Measurements from ENCODE around the gene CRAT. TPM values are rescaled to one million over a fixed set of nuclear protein-coding genes. Genes with fewer than 3 reads are reported as not detected.

Gene CRAT
- total RNA-seq, 2 experiments from 2014 or later, result 1.8 to 6.5 TPM

DNA sequence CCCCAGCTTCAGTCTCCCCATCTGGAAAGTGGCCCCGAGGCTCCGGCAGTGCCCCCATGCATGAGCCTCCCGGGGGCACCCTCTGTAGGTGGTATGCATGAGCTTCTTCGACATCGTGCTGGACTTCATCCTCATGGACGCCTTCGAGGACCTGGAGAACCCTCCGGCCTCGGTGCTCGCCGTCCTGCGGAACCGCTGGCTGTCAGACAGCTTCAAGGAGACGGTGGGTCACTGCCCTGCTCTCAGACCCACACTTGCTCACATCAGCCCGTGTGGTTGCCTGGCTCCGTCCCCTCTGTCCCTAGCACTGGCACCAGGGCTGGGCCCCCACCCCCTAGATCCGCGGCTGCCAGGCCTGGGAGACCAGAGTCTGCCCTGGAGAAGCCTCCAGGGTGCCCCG, 42.5 kb downstream of the CRAT start:
- Histone ChIP-seq H3K79me2 (ENCODE audit: insufficient read depth, low read depth, low read length) (no peaks in the 10 kb centered on the region), H3K36me3 (ENCODE audit: insufficient read depth, low read length) (peaks cover 39% of the 10 kb centered on the region), H3K4me3 (ENCODE audit: low read depth, low read length, poor library complexity, severe bottlenecking) (no peak overlapping the region), H3K9me3 (ENCODE audit: low read length) (no peaks in the 10 kb centered on the region), H3K27ac (ENCODE audit: low read depth, low read length, poor library complexity, severe bottlenecking) (no peak overlapping the region), H3K9me2 (ENCODE audit: insufficient read depth, low read length) (no peaks in the 10 kb centered on the region), H2AFZ (ENCODE audit: low read length) (no peak overlapping the region), H4K20me1 (ENCODE audit: insufficient read depth, low read length) (no peaks in the 10 kb centered on the region), H3K4me1 (ENCODE audit: insufficient read depth, low read length, poor library complexity, severe bottlenecking) (no peaks in the 10 kb centered on the region), H3K4me2 (ENCODE audit: low read length) (no peak overlapping the region)
- ChIA-PET POLR2A (no interaction called here), CTCF (ENCODE audit: unreplicated experiment) (no interaction called here)
- no TSS peak for BruUV-seq (replicated peaks)
- no peak for DNase-seq (ENCODE audit: low spot score)
- TF ChIP-seq EZH2phosphoT487 (IDR thresholded peaks at IDR 0.05; ENCODE audit: borderline replicate concordance, low read depth, low read length), result no peak
- TF ChIP-seq, protein P1, sequence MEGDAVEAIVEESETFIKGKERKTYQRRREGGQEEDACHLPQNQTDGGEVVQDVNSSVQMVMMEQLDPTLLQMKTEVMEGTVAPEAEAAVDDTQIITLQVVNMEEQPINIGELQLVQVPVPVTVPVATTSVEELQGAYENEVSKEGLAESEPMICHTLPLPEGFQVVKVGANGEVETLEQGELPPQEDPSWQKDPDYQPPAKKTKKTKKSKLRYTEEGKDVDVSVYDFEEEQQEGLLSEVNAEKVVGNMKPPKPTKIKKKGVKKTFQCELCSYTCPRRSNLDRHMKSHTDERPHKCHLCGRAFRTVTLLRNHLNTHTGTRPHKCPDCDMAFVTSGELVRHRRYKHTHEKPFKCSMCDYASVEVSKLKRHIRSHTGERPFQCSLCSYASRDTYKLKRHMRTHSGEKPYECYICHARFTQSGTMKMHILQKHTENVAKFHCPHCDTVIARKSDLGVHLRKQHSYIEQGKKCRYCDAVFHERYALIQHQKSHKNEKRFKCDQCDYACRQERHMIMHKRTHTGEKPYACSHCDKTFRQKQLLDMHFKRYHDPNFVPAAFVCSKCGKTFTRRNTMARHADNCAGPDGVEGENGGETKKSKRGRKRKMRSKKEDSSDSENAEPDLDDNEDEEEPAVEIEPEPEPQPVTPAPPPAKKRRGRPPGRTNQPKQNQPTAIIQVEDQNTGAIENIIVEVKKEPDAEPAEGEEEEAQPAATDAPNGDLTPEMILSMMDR (conservative IDR thresholded peaks at IDR 0.05; ENCODE audit: low read length), result no peak
- intact Hi-C loops (cut with micrococcal nuclease; ENCODE audit: unreplicated experiment), result no loop called here

DNA sequence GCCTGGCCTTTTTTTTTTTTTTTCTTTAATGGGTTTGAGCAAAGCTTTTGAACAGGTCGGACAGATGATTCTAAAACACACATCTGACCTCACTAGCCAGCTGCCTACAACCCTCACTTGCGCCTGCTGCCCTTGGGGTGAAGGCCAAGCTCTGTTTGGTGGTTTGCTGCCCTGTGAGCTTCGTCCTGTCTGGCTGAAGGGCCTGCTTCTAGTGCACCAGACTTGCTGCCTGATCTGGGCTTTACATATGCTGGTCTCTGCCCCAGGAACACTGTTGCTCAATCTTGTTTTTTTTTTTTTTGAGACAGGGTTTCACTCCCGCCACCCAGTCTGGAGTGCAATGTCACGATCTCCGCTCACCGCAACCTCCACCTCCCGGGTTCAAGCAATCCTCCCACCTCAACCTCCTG, 46.1 kb downstream of the CRAT start:
- CTCF ChIA-PET (ENCODE audit: unreplicated experiment), result interaction anchor here (0.6 kb wide), 1 partner anchor 38 kb away, joined by 3 read pairs; no protein-coding TSS in a partner anchor

DNA sequence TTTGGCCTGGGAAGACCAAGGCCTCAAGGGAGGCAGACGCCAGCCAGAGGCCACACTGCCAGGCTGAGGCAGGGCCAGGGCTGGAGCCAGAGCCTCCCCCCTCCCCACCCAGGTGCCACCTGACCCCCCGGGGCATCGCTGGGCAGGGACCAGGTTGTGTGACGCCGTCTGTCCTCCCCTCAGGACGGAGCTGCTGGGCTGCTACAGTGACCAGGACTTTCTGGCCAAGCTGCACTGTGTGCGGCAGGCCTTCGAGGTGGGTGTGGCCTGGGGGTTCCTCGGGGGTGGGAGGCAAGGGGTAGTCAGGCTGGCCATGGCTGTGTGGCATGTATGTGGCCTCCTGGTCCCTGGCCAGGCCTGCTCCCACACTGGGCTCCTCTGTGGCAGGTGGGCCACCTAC, 47.5 kb downstream of the CRAT start:
- POLR2A ChIA-PET, result no interaction called here
- Histone ChIP-seq H3K9me3 (ENCODE audit: low read length) (no peaks in the 10 kb centered on the region), H3K4me1 (ENCODE audit: insufficient read depth, low read length, poor library complexity, severe bottlenecking) (no peaks in the 10 kb centered on the region), H3K36me3 (ENCODE audit: insufficient read depth, low read length) (peaks cover 44% of the 10 kb centered on the region), H3K4me2 (ENCODE audit: low read length) (no peak overlapping the region), H3K9me2 (ENCODE audit: insufficient read depth, low read length) (no peaks in the 10 kb centered on the region), H2AFZ (ENCODE audit: low read length) (no peak overlapping the region), H4K20me1 (ENCODE audit: insufficient read depth, low read length) (no peaks in the 10 kb centered on the region), H3K4me3 (ENCODE audit: low read depth, low read length, poor library complexity, severe bottlenecking) (no peak overlapping the region), H3K79me2 (ENCODE audit: insufficient read depth, low read depth, low read length) (no peaks in the 10 kb centered on the region), H3K27ac (ENCODE audit: low read depth, low read length, poor library complexity, severe bottlenecking) (no peak overlapping the region)
- CTCF ChIA-PET (ENCODE audit: unreplicated experiment), result no interaction called here
- no peak for TF ChIP-seq EZH2phosphoT487 (IDR thresholded peaks at IDR 0.05; ENCODE audit: borderline replicate concordance, low read depth, low read length)
- TF ChIP-seq, protein P1 (conservative IDR thresholded peaks at IDR 0.05; ENCODE audit: low read length), result no peak
- intact Hi-C loops (cut with micrococcal nuclease; ENCODE audit: unreplicated experiment), result no loop called here
- no peak for DNase-seq (ENCODE audit: low spot score)
- BruUV-seq (replicated peaks), result no TSS peak

More for the DNA sequence above, 46.1 kb downstream of the CRAT start:
- BruUV-seq (replicated peaks), result no TSS peak
- Histone ChIP-seq H3K36me3 (ENCODE audit: insufficient read depth, low read length) (peaks cover 45% of the 10 kb centered on the region), H3K9me3 (ENCODE audit: low read length) (no peaks in the 10 kb centered on the region), H3K27ac (ENCODE audit: low read depth, low read length, poor library complexity, severe bottlenecking) (no peak overlapping the region), H3K4me2 (ENCODE audit: low read length) (no peak overlapping the region), H2AFZ (ENCODE audit: low read length) (no peak overlapping the region), H3K4me1 (ENCODE audit: insufficient read depth, low read length, poor library complexity, severe bottlenecking) (no peaks in the 10 kb centered on the region), H3K79me2 (ENCODE audit: insufficient read depth, low read depth, low read length) (no peaks in the 10 kb centered on the region), H3K4me3 (ENCODE audit: low read depth, low read length, poor library complexity, severe bottlenecking) (no peak overlapping the region), H3K9me2 (ENCODE audit: insufficient read depth, low read length) (no peaks in the 10 kb centered on the region), H4K20me1 (ENCODE audit: insufficient read depth, low read length) (no peaks in the 10 kb centered on the region)
- POLR2A ChIA-PET, result no interaction called here
- no peak for DNase-seq (ENCODE audit: low spot score)
- intact Hi-C loops (cut with micrococcal nuclease; ENCODE audit: unreplicated experiment), result no loop called here
- TF ChIP-seq EZH2phosphoT487 (IDR thresholded peaks at IDR 0.05; ENCODE audit: borderline replicate concordance, low read depth, low read length), result no peak
- TF ChIP-seq, protein P1 (conservative IDR thresholded peaks at IDR 0.05; ENCODE audit: low read length), result no peak

All from OCI-LY7 (cell line).